Cardiac muscle cell (in vitro differentiated cells and primary cell): Measurements from ENCODE around the gene CCDC149. TPM values are rescaled to one million over a fixed set of nuclear protein-coding genes. Genes with fewer than 3 reads are reported as not detected.
A peak's percentile ranks its signal among the peaks of the same experiment; 100 is the strongest.

Source experiments
- DNase-seq, 2 donors: peaks; one replicate each; pipeline versions ENCODE4 v3.0.0 to v3.0.0-alpha.2; 2010 to 2017; ENCODE audit warnings: low read depth in 1 of 2, low spot score in 1 of 2
- H3K27ac ChIP-seq: fragments of 200-600 bp; sonication (generic); 2 replicates; pipeline ENCODE4 v1.5.1; 2016
- H3K27me3 ChIP-seq: fragments of 200-600 bp; sonication (generic); 2 replicates; pipeline ENCODE4 v1.6.0; 2016; ENCODE audit warnings: control low read depth
- H3K36me3 ChIP-seq: fragments of 200-600 bp; sonication (generic); 2 replicates; pipeline ENCODE4 v1.5.1; 2016; ENCODE audit warnings: control low read depth
- H3K4me1 ChIP-seq: fragments of 200-600 bp; sonication (generic); 2 replicates; pipeline ENCODE4 v1.8.1; 2017; ENCODE audit warnings: low read depth, mild to moderate bottlenecking, mixed run types
- H3K4me3 ChIP-seq: fragments of 200-600 bp; sonication (generic); 2 replicates; pipeline ENCODE4 v1.5.1; 2016; ENCODE audit warnings: mild to moderate bottlenecking
- H3K9me3 ChIP-seq: fragments of 200-600 bp; sonication (generic); 2 replicates; pipeline ENCODE4 v1.5.1; 2017; ENCODE audit warnings: low read depth, mild to moderate bottlenecking, control low read depth
- polyA plus RNA-seq: library from polyadenylated mRNA; unstranded; fragments of >200 nt; fragmentation: Nextera tagmentation; extraction: Ambion mirVana; gene quantifications from 2 replicates; pipeline ENCODE4 v1.2.1, GENCODE V29; 2016
- total RNA-seq: library from RNA; depleted of rRNA; stranded (reverse); fragments of >200 nt; gene quantifications from 2 replicates; pipeline ENCODE4 v1.2.3, GENCODE V29; 2016
- TF ChIP-seq, protein P1 (sequence below): IDR thresholded peaks from 2 replicates; pipeline ENCODE4 v1.5.1; 2012; ENCODE audit warnings: low read depth, mild to moderate bottlenecking, low read length

Gene CCDC149
- total and polyA plus RNA-seq, 2 experiments from 2014 or later = 4.2 to 7.0 TPM

- no peak overlapping the region for H3K27ac ChIP-seq
- peaks cover 3% of the 10 kb centered on the region for H3K4me1 ChIP-seq
- no peaks in the 10 kb centered on the region for H3K36me3 ChIP-seq
- no peaks in the 10 kb centered on the region for H3K27me3 ChIP-seq
- H3K9me3 ChIP-seq = no peaks in the 10 kb centered on the region
- no peak for DNase-seq
- TF ChIP-seq, protein P1, sequence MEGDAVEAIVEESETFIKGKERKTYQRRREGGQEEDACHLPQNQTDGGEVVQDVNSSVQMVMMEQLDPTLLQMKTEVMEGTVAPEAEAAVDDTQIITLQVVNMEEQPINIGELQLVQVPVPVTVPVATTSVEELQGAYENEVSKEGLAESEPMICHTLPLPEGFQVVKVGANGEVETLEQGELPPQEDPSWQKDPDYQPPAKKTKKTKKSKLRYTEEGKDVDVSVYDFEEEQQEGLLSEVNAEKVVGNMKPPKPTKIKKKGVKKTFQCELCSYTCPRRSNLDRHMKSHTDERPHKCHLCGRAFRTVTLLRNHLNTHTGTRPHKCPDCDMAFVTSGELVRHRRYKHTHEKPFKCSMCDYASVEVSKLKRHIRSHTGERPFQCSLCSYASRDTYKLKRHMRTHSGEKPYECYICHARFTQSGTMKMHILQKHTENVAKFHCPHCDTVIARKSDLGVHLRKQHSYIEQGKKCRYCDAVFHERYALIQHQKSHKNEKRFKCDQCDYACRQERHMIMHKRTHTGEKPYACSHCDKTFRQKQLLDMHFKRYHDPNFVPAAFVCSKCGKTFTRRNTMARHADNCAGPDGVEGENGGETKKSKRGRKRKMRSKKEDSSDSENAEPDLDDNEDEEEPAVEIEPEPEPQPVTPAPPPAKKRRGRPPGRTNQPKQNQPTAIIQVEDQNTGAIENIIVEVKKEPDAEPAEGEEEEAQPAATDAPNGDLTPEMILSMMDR = no peak
- no peak overlapping the region for H3K4me3 ChIP-seq
Measured at GRCh38 chr4:24809815-24810405, 102.9 kb downstream of the CCDC149 start.

GRCh38 chr4:24809376-24809775, 103.5 kb downstream of the CCDC149 start:
- TF ChIP-seq, protein P1 = peak; percentile 9
- H3K9me3 ChIP-seq = no peaks in the 10 kb centered on the region

GRCh38 chr4:24808955-24809354, 103.9 kb downstream of the CCDC149 start:
- Histone ChIP-seq H3K9me3 (no peaks in the 10 kb centered on the region), H3K4me3 (no peak overlapping the region), H3K27ac (no peak overlapping the region), H3K36me3 (no peaks in the 10 kb centered on the region), H3K27me3 (no peaks in the 10 kb centered on the region), H3K4me1 (peaks cover 6% of the 10 kb centered on the region)
- TF ChIP-seq, protein P1 = no peak
- no peak for DNase-seq

More at GRCh38 chr4:24809376-24809775, 103.5 kb downstream of the CCDC149 start:
- Histone ChIP-seq H3K4me3 (no peak overlapping the region), H3K36me3 (no peaks in the 10 kb centered on the region), H3K4me1 (peaks cover 6% of the 10 kb centered on the region), H3K27me3 (no peaks in the 10 kb centered on the region), H3K27ac (no peak overlapping the region)
- DNase-seq = peak in 1 of 2 donors; percentile 11

DNA sequence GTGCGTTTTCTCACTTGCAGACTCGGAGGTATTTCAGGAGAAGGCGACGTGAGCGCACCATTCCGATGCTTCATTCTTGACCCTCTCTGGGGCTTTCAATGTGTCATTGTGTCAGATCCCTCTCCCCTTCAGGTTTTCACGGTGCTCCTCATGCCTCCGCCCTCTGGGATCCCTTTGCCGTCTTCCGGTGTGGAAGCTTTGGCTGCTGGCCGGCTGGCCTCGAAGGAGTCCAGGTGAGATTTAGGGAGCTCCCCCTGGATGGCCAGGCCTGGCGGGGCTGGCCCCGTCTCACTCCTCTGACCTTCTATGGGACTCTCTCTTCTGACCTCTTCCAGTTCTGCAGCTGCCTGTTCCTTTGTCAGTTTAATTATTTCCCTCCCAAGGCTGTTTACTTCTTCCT, 104.6 kb downstream of the CCDC149 start:
- no peak for DNase-seq

DNA sequence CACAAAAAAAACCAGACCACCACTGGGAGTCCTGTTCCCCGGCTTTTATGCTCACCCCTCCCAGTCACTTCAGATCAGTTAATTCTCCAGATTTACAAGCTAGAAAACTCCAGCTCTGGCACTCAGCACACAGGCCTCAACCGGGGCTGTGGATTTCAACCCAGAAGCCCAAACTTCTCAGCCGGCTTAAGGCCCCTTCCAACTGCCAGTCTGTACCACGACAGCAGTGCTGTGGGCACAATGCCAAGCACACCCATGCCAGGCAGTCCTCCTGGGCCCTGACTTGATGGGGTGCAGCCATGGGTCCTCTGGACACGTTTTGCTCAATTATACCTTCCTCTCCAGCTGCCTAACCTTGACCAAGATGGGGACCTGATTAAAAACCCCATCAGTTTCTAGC, 105.2 kb downstream of the CCDC149 start:
- no peak for DNase-seq
- Histone ChIP-seq H3K4me1 (peaks cover 10% of the 10 kb centered on the region), H3K27me3 (no peaks in the 10 kb centered on the region), H3K36me3 (no peaks in the 10 kb centered on the region), H3K4me3 (no peak overlapping the region), H3K9me3 (no peaks in the 10 kb centered on the region), H3K27ac (no peak overlapping the region)
- TF ChIP-seq, protein P1 = no peak

More for the DNA sequence above, 104.6 kb downstream of the CCDC149 start:
- Histone ChIP-seq H3K36me3 (no peaks in the 10 kb centered on the region), H3K27ac (no peak overlapping the region), H3K4me1 (peaks cover 6% of the 10 kb centered on the region), H3K4me3 (no peak overlapping the region), H3K27me3 (no peaks in the 10 kb centered on the region), H3K9me3 (no peaks in the 10 kb centered on the region)
- TF ChIP-seq, protein P1 = no peak
